Medulla oblongata (tissue), 1 donor: Measurements from ENCODE around the gene FSD1.
"Not testable (repeated sequence)": the region's sequence is repeated elsewhere in the genome, so short reads cannot be mapped to it uniquely, and the experiment has no call there.

ENCODE experiments used
- DNase-seq: peaks from one replicate; pipeline ENCODE4 v3.0.0-alpha.2; 2015; ENCODE audit errors: extremely low spot score

The FSD1 gene

DNA sequence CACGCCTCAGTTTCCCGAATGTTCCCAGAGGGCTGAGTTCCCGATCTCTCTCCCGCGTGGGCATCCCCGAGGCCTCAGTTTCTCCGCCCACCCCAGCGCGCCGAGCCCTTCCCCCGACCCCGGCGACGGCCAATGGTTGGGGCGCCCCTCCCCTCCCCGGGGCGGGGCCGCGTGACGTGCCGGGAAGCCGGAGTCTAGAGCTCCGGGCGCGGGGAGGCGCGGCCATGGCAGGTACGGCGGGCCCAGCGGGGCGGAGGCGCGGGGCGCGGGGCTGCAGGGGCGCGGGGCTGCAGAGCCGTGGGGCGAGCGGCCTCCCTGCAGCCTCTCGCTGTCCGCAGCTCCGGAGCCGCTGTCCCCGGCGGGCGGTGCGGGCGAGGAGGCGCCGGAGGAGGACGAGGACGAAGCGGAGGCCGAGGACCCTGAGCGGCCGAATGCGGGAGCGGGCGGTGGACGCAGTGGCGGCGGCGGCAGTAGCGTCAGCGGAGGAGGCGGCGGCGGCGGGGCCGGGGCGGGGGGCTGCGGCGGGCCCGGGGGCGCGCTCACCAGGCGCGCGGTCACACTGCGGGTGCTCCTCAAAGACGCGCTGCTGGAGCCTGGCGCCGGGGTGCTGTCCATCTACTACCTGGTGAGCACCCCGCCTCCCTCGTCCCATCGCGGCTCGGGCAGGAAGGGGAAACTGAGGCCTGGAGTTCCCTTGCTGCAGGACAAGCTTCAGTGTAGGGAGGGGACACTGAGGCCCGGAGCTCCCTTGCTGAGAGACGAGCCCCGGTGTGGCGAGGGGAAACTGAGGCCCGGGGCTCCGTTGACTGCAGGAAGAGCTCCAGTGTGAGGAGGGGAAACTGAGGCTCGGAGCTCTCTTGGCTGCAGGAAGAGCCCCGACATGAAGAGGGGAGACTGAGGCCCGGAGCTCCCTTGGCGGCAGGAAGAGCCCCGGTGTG, 39.2 kb downstream of the FSD1 start, which contains the start of gene MPND:
MPND (plus strand) TSS at position 193 of the 938 bp plus-strand sequence; CDS start at position 225, 32 bp downstream.
- DNase-seq, result peak; percentile 97

DNA sequence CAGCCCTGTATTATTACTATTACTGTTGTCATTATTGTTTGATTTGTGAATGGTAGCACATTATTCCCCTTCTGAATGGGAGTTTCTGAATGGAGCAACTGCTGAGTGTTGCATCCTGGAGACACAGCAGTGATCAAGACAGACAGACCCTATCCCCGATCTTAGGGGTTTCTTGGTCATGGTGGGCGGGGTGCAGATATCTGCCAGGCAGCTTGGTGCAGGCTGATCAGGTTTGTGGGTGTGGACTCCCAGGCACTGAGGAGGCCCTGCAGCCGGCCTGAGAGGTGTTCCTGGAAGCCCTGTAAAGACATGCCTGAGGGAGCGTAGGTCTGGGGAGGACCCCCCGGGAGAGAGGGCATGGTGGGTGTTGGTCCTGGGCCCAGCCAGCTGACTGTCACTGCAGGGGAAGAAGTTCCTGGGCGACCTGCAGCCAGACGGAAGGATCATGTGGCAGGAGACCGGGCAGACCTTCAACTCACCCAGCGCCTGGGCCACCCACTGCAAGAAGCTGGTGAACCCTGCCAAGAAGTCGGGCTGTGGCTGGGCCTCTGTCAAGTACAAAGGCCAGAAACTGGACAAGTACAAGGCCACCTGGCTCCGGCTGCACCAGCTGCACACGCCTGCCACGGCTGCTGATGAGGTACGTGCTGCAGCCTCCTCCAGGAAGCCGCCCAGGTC, 41.1 kb downstream of the FSD1 start:
- DNase-seq, result no peak

DNA sequence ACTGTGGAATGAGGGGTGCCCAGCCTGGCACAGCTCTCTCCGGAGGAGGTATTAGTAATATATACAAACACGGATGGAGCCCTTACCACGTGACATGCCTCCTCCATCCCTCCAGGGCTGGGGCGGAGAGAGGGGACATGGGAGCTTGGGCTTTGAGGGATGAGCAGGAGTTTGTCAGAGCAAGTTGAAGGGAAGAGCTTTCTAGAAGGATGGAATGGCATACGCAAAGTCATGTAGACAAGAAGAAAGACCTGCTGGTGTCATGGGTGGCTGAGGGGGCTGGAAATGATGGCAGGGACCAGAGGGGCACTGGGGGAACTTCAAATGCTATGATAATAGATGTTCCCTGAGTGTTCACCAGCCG, 41.6 kb downstream of the FSD1 start:
- DNase-seq, result no peak

DNA sequence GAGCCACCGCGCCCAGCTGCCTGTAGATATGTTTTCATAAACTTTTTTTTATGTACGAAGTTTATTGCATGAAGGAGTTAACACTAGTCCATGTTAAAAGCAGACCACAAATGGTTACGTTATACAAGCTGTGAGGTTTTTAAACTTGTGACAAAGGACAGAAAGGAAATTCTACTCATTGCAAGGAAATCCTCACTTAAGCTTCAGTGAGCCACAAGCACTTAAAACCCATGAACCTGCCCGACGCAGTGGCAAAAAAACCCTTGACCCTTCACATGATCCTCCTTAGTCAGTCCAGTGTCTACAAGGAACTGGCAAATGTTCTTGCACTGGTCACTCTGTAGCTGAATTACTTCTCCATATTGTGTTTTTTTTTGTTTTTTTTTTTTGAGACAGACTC, 43.1 kb downstream of the FSD1 start:
- DNase-seq, result no peak

DNA sequence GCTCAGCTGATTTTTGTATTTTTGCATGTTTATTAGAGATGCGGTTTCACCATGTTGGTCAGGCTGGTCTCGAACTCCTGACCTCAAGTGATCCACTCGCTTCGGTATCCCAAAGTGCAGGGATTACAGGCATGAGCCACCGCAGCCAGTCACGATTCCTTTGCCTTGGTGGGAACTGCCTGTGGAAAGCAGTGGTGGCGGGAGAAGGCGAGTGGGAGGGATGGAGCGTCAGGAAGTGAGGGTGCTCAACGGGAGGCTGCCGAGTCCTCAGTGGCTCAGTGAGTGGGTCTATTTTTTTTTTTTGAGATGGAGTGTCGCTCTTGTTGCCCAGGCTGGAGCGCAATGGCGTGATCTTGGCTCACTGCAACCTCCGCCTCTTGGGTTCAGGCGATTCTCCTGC, 44.8 kb downstream of the FSD1 start:
- DNase-seq, result not testable (repeated sequence)

DNA sequence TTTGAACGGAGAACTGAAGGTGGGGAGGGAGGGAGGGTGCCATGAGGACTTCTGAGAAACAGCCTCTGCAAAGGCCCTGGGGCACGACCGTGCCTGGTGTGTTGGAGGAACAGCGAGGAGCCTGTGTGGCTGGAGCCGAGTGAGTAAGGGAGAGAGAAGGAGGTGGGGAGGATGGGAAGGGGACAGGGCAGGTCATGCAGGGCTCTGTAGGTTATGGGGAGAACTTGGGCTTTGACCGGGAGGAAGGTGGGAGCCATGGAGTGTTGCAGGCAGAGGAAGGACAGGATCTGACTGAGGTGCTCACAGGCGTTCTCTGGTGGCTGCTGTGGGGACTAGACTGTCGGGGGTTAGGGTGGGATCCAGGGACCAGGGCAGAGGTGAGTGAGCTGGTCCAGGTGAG, 45.7 kb downstream of the FSD1 start:
- no peak for DNase-seq

DNA sequence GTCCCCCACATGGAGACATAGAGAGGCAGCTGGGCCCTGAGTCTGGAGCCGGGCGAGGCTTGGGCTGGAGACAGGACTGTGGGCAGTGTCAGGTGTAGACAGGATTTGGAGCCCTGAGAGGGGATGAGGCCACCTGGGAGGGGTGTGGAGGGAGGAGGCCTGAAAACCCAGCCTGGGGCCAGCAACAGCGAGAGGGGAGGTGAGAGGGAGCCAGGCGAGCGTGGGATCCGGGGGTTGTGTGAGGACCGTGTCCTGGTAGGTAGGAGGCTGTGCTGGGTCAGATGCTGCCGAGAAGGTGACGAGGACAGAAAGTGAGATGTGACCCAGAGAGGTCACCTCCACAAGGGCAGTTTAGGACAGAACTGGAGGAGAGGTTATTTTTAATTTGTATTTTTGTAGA, 46.3 kb downstream of the FSD1 start:
- DNase-seq, result no peak

DNA sequence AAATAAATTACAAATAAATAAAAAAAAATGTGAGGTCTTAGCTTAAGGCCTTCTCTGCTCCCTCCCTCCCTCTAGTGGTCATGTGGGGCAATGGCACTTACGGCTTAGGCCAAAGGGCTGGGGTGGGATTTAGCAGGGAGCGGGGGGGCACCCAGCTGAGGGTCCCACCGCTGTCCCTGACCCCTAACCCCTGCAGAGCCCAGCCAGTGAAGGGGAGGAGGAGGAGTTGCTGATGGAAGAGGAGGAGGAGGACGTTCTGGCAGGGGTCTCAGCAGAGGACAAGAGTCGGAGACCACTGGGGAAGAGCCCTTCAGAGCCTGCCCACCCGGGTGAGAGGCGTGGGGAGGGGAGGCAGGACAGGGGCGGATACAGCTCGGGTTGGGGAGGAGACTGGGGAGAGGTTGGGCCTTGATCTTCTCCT, 48.3 kb downstream of the FSD1 start:
- DNase-seq, result peak; percentile 46

DNA sequence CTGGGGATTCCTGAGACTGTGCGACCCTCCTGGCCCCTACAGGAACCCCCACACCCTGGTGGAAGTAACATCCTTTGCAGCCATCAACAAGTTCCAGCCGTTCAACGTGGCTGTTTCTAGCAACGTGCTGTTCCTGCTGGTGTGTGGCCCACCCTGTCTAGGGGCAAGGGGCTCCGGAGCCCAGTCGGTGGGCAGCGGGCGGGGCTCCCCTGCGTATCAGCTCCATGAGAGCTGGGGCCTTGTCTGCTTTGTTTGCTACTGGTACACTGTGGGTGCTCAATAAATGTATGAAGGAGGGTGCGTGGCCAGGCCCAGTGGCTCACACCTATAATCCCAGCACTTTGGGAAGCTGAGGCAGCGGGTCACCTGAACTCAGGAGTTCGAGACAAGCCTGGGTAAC, 49.9 kb downstream of the FSD1 start:
- no peak for DNase-seq

DNA sequence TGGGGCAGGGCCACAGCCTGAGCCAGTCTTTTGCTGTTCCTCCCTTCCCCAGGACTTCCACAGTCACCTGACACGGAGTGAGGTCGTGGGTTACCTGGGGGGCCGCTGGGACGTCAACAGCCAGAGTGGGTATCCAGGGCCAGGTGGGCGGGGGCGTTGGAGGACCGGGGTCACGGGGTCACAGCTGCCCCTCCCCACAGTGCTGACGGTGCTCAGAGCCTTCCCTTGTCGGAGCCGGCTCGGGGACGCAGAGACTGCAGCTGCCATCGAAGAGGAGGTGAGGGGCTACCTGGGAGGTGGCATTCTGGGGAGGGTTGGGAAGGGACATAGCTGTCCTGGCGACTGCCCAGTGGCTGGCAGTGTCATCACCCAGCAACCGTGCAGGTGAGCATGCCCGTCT, 50.5 kb downstream of the FSD1 start:
- DNase-seq, result no peak

DNA sequence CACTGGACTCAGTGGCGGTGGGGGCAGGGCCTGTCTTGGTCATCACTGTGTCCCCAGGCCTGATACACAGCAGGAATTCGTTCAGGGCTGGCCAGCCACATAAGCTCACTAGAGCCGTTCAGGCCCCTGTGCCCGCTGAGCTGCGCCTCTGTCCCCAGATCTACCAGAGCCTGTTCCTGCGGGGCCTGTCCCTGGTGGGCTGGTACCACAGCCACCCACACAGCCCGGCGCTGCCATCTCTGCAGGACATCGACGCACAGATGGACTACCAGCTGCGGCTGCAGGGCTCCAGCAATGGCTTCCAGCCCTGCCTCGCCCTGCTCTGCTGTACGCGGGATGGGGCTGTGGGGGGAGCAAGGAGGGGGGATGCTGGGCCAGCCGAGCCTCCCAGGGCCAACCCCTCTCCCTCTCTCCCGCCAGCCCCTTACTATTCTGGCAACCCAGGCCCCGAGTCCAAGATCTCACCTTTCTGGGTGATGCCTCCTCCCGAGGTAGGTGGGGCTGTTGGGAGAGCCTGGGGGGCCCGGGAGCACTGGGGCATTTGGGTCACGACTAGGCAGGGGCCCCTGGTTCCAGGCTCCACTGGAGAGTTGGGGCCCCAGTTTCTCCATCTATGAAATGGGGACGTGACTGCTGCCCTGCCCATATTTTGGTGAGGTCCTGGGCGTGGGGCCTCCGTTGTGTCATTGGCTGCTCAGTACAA, 52.8 kb downstream of the FSD1 start:
- no peak for DNase-seq

DNA sequence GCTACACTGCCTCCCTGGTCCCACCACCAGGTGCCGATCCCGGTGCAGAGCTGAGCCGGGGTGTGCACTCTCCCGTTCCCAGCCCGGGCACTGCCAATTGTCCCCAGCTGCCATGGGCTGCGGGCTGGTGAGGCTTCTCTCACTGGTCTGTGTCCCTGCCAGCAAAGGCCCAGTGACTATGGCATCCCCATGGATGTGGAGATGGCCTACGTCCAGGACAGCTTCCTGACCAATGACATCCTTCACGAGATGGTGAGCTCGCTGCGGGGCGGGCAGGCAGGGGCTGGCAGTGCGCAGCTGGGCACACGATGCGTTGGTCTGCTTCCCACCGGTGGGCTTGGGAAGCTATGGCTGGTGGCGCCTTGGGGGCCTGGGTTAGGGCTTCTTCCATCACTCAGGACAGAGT, 53.5 kb downstream of the FSD1 start:
- DNase-seq, result no peak

DNA sequence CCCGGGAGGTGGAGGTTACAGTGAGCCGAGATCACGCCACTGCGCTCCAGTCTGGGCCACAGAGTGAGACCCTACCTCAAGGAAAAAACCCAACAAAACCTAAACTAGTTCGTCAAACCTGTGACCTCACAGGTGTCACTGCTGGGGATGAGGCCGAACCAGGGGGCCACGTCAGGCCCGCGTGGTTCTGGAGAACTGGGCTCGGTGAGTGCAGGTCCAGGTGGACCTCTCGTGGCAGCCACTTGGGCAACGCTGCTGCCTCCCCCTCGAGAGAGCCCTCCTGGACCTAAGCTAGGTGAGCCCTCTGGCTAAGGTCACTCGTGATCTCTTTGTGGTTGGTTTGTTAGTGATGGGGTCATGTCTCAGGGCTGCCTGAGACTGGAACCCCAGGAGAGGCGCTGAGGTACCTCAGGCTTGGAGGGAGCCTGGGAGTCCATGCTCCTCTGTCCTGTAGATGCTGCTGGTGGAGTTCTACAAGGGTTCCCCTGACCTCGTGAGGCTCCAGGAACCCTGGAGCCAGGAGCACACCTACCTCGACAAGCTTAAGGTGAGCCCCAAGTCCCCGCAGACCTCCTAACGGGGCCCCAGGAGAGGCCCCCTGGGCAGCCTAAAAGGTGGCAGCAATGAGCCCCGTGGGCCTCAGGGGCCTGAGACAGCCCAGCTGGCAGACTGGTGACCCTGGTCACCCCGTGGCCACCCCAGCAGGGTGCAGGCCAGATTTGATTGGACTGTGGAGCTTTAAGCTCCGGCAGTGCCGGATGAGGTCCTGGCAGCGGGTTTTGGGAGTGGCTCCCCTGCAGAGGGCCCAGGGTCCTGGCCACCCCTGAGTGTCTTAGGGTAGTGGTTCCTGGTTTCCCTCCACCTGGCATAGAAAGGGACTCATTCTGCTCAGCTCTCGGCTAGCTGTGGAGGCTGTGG, 54.6 kb downstream of the FSD1 start:
- DNase-seq, result no peak

DNA sequence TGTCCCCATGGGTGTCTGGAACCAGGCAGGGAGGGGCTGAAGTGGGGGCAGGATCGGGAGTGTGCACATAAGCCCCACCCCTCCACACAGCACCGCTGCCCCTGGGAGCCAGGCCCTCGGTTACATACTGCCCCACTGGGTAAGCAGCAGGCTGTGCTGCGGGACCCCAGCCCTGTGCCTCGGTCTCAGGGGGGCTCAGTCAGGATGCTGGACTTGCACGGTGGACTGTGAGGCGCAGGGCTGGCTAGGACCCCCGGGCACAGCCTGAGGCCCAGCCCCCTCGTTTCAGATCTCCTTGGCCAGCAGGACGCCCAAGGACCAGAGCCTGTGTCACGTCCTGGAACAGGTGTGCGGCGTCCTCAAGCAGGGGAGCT, 55.2 kb downstream of the FSD1 start:
- no peak for DNase-seq

DNA sequence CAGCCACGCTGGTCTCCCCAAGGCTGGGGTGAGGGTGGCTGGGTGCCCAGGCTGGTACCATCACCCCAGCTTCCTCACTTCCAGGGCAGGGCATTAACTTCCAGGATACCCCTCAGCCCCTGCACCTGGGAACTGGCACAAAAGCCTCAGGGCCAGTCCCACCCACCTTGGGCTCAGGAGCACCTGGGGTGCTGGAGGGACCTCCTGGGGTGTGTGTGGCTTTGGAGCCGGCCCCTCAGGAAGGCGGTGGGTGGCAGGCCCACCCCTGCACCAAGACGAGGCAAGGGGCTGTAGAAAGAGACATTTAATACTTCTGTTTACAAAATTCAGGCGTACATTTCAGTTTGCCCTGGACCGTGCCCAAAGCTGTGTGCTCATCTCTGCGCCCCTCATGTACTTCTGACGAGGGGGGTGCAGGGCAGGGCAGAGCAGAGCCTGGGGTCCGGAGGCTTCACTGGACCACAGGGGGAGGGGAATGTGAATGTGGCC, 55.7 kb downstream of the FSD1 start:
- no peak for DNase-seq

DNA sequence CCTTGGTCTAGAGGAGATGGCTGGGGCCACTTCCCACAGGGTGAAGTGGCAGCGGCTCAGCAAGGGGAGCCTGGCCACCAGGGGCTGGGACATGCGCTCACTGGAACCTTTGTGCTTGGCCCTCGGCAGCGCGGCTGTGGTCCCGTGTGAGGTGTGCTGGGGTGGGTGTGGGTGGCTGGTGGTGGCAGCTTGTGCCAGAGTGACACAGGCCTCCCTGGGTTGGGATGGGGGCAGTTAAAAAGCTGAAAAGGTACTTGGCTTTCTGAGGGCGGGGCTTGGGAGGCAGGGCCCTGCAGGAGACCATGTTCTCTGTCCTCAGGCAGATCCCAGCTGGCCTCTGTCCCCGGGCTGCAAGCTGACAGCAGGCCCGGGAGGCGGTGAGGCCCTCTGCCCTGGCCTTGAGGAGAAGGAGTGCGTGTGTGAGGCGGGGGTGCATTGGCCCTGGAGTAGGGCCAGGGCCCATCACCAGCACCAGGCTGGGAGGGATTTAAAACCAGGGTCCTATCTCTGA, 56.3 kb downstream of the FSD1 start:
- no peak for DNase-seq

DNA sequence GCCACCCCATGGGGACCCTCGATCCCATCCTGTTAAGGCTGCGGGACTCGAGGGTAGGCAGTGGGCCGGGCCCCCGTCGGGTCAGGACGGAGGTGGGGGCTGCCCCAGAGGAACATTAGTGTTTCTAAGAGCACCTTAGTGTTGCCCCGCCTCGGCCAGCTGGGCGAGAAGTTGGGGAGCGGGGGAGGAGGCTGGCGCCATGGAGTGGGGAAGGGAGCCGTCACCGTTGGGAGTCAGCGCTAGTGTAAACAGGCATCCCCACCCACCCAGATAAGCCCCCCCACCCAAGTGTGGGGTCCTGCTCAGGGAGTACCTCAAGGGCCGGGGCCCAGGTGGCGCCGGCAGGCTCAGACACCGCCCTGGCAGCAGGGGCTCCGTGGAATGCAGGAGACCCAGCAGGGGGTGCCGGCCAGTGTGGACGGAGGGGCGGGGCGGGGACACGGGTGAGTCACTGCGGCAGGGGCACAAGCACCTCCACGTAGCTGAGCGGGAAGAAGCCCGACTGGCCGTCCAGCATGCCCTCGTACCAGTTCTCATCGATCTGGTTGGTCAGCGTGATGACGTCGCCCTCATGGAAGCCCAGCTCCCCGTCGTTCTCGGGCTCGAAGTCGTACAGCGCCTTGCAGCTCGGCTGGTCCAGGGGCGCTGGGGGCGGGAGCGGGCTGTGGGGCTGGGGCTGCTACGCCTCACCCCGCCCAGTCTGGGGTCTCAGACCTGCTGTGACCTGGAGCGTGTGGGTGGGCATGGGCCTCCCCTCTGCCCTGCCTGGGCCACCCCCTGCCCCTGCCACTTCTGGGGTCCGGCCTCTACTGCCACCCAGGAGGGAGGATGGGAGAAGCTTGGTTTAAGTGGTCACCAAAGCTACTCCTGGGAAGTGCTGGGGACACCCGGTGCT, 57.0 kb downstream of the FSD1 start:
- DNase-seq, result no peak

DNA sequence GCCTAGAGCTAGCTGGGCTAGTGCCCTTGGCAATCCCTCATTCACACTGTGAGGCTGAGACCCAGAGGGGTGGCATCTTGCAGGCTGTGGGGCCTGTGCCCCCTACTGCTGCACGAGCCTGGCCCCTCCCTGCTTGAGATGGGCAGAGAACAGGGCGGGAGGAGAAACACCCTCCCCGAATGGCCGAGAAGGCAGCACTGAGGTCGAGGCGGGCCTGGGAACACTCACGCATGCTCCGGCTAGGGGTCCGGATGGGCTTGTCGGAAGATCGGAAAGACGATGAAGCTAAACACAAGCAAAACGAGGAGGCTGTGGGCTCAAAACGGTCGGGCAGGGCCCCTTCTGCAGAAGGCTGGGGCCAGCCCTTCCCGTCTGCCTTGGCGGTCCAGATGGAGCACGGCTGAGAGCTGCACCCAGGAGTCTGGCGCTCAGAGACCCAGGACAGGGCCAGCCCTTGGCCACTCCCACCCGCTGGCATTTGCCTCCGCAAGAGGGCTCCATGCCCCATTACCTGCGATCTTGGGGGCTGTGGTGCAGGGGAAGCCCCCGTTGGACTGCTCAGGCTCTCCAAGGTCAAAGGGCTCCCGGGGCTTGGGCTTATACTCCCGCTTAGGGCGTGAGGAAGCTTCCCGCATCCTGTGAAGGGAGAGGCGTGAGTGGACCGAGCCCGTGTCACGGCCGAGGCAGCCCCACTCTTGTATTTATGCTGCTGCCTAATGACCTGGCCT, 57.9 kb downstream of the FSD1 start:
- DNase-seq, result no peak

DNA sequence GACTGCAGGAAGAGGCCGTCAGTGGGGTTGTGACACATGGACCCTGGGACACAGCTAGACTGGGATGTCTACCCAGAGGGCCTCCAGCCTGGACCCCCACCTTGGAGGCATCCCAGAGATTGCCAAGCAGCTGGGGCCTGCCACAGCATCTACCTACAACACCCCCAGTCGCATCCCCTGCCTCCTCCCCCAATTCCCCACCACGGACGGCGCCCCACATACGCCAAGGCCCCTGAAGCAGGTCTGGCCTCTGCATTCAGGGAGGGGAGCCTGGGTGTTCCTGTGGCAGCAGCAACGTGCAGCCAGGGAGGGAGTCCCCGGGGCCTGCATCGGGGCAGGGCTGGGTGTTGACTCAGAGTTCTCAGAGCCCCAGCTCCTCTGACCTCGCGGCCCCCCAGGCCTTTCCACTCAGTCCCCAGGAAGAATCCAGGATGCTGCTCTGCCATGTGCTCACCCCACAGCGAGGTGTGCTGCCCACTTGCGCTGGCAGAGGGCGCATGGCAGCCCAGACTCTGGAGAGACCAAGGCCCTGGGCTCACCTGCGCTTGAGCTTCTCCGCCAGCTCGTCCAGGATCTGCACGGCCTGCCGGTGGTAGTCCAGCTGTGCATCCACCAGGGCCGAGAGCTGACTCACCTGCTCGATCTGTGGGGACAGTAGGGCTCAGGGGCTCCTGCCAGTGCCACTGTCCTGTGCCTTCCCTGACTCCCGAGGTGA, 58.6 kb downstream of the FSD1 start:
- no peak for DNase-seq
